SK-N-MC (cell line): ENCODE data around the gene RFC1.

ENCODE experiments used
- EZH2 ChIP-seq: fragments of 200-600 bp; sonication (generic); IDR thresholded peaks from one replicate; pipeline ENCODE4 v1.6.1; 2017; ENCODE audit warnings: antibody characterized with exemption
- FOXP2 ChIP-seq: optimal IDR thresholded peaks from 2 replicates; pipeline ENCODE3; 2011; ENCODE audit warnings: mild to moderate bottlenecking, moderate library complexity; ENCODE audit not compliant: insufficient read depth; ENCODE audit errors: extremely low read length, control extremely low read depth
- POLR2AphosphoS5 ChIP-seq: IDR thresholded peaks from 2 replicates; pipeline ENCODE4 v1.6.1; 2012; ENCODE audit warnings: mild to moderate bottlenecking, low read depth, low read length, borderline replicate concordance

DNA sequence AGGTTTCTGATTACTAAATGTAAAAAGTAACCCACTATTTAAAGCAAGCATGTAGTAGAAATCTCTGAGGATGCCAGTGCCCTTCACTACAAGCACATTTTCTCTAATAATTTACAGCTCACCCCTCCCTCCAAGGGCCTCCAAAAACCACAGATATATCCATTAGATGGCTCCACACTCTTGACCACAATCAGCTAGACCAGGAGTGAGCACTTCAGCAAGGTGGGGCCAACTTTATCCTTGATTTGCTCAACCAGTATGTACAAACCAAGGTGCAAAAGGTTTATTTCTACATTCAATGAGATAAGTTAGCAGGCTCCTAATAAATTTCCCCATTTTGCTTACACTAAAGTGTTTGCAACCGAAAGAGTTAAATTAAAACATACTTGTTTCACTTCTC is 35.8 kb downstream of the RFC1 start:
- TF ChIP-seq POLR2AphosphoS5 (no peak), EZH2 (no peak), FOXP2 (no peak)
